Neural cell (in vitro differentiated cells): ENCODE data around the gene SYTL3. TPM values are rescaled to one million over a fixed set of nuclear protein-coding genes. Genes with fewer than 3 reads are reported as not detected.

Source experiments
- H2AFZ ChIP-seq: fragments of 200-600, 300-800 bp; sonication (generic), shearing (Covaris generic); 2 replicates; pipeline ENCODE4 v1.6.0; 2014; ENCODE audit warnings: low read depth, mild to moderate bottlenecking, antibody characterized with exemption, low read length, moderate library complexity
- H3F3A ChIP-seq: fragments of 200-600 bp; shearing (Covaris generic); 2 replicates; pipeline ENCODE4 v1.6.1; 2016; ENCODE audit warnings: mild to moderate bottlenecking, moderate library complexity, mixed read lengths, antibody characterized with exemption, low read length; ENCODE audit not compliant: insufficient read depth, poor library complexity, severe bottlenecking
- H3K27ac ChIP-seq: fragments of 200-600, 300-800 bp; sonication (generic), shearing (Covaris generic); 2 replicates; pipeline ENCODE4 v1.5.1; 2014; ENCODE audit warnings: mild to moderate bottlenecking, low read length, moderate library complexity
- H3K27me3 ChIP-seq: fragments of 300-800, 200-600 bp; sonication (generic), shearing (Covaris generic); 2 replicates; pipeline ENCODE4 v1.6.0; 2014; ENCODE audit warnings: mild to moderate bottlenecking, low read depth, low read length, moderate library complexity; ENCODE audit not compliant: insufficient read depth
- H3K36me3 ChIP-seq: fragments of 300-800, 200-600 bp; sonication (generic), shearing (Covaris generic); 2 replicates; pipeline ENCODE4 v1.5.1; 2014; ENCODE audit warnings: mild to moderate bottlenecking, antibody characterized with exemption, low read length, moderate library complexity; ENCODE audit not compliant: insufficient read depth
- H3K4me2 ChIP-seq: fragments of 300-800, 200-600 bp; sonication (generic), shearing (Covaris generic); 2 replicates; pipeline ENCODE4 v1.6.0; 2014; ENCODE audit warnings: mild to moderate bottlenecking, low read length
- H3K4me3 ChIP-seq: fragments of 300-800, 200-600 bp; sonication (generic), shearing (Covaris generic); 2 replicates; pipeline ENCODE4 v1.5.1; 2014; ENCODE audit warnings: mild to moderate bottlenecking, low read length, moderate library complexity
- H3K79me2 ChIP-seq: fragments of 200-600 bp; shearing (Covaris generic); replicated peaks from 2 replicates; pipeline ENCODE4 v1.6.0; 2014; ENCODE audit warnings: mild to moderate bottlenecking, low read length, moderate library complexity; ENCODE audit not compliant: insufficient read depth
- H3K9ac ChIP-seq: fragments of 300-800, 200-600 bp; sonication (generic), shearing (Covaris generic); 2 replicates; pipeline ENCODE4 v1.6.1; 2016; ENCODE audit warnings: mild to moderate bottlenecking, low read length, mixed read lengths
- H3K9me2 ChIP-seq: fragments of 200-600 bp; shearing (Covaris generic); 2 replicates; pipeline ENCODE4 v1.6.1; 2016; ENCODE audit warnings: mild to moderate bottlenecking, low read length, mixed read lengths; ENCODE audit not compliant: insufficient read depth
- H3K9me3 ChIP-seq: fragments of 200-600, 300-800 bp; sonication (generic), shearing (Covaris generic); 2 replicates; pipeline ENCODE4 v1.6.1; 2016; ENCODE audit warnings: mild to moderate bottlenecking, mixed run types, low read length, moderate library complexity, mixed read lengths
- H4K20me1 ChIP-seq: fragments of 200-600 bp; shearing (Covaris generic); 2 replicates; pipeline ENCODE4 v1.6.1; 2016; ENCODE audit warnings: mild to moderate bottlenecking, mixed run types; ENCODE audit not compliant: insufficient read depth
- CTCF ChIP-seq: fragments of 450-650 bp; IDR thresholded peaks from 2 replicates; pipeline ENCODE4 v1.5.1; 2014; ENCODE audit warnings: antibody characterized with exemption, mild to moderate bottlenecking, moderate library complexity; ENCODE audit not compliant: poor library complexity, severe bottlenecking
- EP300 ChIP-seq: fragments of 450-650 bp; conservative IDR thresholded peaks from 2 replicates; pipeline ENCODE4 v1.6.1; 2014; ENCODE audit warnings: antibody characterized with exemption, mild to moderate bottlenecking, moderate library complexity; ENCODE audit not compliant: poor library complexity, severe bottlenecking
- EZH2 ChIP-seq: fragments of 200-600, 300-800 bp; shearing (Covaris generic), sonication (generic); IDR thresholded peaks from 2 replicates; pipeline ENCODE4 v1.6.1; 2014; ENCODE audit warnings: antibody characterized with exemption, low read length, borderline replicate concordance, mild to moderate bottlenecking; ENCODE audit not compliant: insufficient read depth, poor library complexity, severe bottlenecking
- MXI1 ChIP-seq: fragments of 450-650 bp; conservative IDR thresholded peaks from 2 replicates; pipeline ENCODE4 v1.6.1; 2014; ENCODE audit warnings: antibody characterized with exemption, mild to moderate bottlenecking; ENCODE audit not compliant: poor library complexity, severe bottlenecking
- POLR2AphosphoS5 ChIP-seq: IDR thresholded peaks from 2 replicates; pipeline ENCODE4 v1.6.1; 2012
- RAD21 ChIP-seq: fragments of 450-650 bp; conservative IDR thresholded peaks from 2 replicates; pipeline ENCODE4 v1.6.1; 2014; ENCODE audit warnings: antibody characterized with exemption, mild to moderate bottlenecking, moderate library complexity
- REST ChIP-seq: IDR thresholded peaks from 2 replicates; pipeline ENCODE4 v1.6.1; 2012; ENCODE audit warnings: borderline replicate concordance
- SMC3 ChIP-seq: fragments of 450-650 bp; conservative IDR thresholded peaks from 2 replicates; pipeline ENCODE4 v1.6.1; 2014; ENCODE audit warnings: antibody characterized with exemption, mild to moderate bottlenecking, moderate library complexity; ENCODE audit not compliant: poor library complexity
- TAF1 ChIP-seq: IDR thresholded peaks from 2 replicates; pipeline ENCODE4 v1.6.1; 2012; ENCODE audit warnings: low read depth
- polyA plus RNA-seq: library from polyadenylated mRNA; depleted of rRNA; stranded (reverse); fragments of >200 nt; gene quantifications from 2 replicates; pipeline ENCODE4 v1.2.3, GENCODE V29; 2014

Gene SYTL3
- polyA plus RNA-seq, 1 donor from 2014 or later: 2.1 TPM

GRCh38 chr6:158777510-158777909 is 127.7 kb downstream of the SYTL3 start:
- no peaks in the 10 kb centered on the region for H3K27me3 ChIP-seq
- no peak overlapping the region for H3K4me3 ChIP-seq
- no peaks in the 10 kb centered on the region for H3K9me3 ChIP-seq
- no peak overlapping the region for H3K4me2 ChIP-seq
- no peaks in the 10 kb centered on the region for H4K20me1 ChIP-seq
- no peak overlapping the region for H2AFZ ChIP-seq
- H3K36me3 ChIP-seq: no peaks in the 10 kb centered on the region
- no peak overlapping the region for H3K9ac ChIP-seq
- TF ChIP-seq RAD21 (no peak), POLR2AphosphoS5 (no peak), CTCF (no peak), REST (no peak), MXI1 (no peak), EZH2 (no peak), EP300 (no peak), TAF1 (no peak), SMC3 (no peak)
- H3K27ac ChIP-seq: no peak overlapping the region
- H3F3A ChIP-seq: no peaks in the 10 kb centered on the region
- no peaks in the 10 kb centered on the region for H3K9me2 ChIP-seq
- H3K79me2 ChIP-seq: no peaks in the 10 kb centered on the region

GRCh38 chr6:158778005-158778527 is 128.2 kb downstream of the SYTL3 start:
- Histone ChIP-seq H3K9ac (no peak overlapping the region), H3K4me2 (no peak overlapping the region), H3F3A (no peaks in the 10 kb centered on the region), H3K79me2 (no peaks in the 10 kb centered on the region), H3K4me3 (no peak overlapping the region), H3K9me3 (no peaks in the 10 kb centered on the region), H3K27ac (no peak overlapping the region), H2AFZ (no peak overlapping the region), H3K27me3 (no peaks in the 10 kb centered on the region), H3K36me3 (no peaks in the 10 kb centered on the region), H3K9me2 (no peaks in the 10 kb centered on the region), H4K20me1 (no peaks in the 10 kb centered on the region)
- TF ChIP-seq REST (no peak), CTCF (no peak), MXI1 (no peak), RAD21 (no peak)
